ENCODE data around the gene HDAC4. TPM values are rescaled to one million over a fixed set of nuclear protein-coding genes. Genes with fewer than 3 reads are reported as not detected.

HDAC4 gene
- total and polyA plus RNA-seq, 2 of the 8 experiments (the other 6 are each of a cell fraction or from before 2014, with no cell fraction given): 15.4 to 31.5 TPM

DNA sequence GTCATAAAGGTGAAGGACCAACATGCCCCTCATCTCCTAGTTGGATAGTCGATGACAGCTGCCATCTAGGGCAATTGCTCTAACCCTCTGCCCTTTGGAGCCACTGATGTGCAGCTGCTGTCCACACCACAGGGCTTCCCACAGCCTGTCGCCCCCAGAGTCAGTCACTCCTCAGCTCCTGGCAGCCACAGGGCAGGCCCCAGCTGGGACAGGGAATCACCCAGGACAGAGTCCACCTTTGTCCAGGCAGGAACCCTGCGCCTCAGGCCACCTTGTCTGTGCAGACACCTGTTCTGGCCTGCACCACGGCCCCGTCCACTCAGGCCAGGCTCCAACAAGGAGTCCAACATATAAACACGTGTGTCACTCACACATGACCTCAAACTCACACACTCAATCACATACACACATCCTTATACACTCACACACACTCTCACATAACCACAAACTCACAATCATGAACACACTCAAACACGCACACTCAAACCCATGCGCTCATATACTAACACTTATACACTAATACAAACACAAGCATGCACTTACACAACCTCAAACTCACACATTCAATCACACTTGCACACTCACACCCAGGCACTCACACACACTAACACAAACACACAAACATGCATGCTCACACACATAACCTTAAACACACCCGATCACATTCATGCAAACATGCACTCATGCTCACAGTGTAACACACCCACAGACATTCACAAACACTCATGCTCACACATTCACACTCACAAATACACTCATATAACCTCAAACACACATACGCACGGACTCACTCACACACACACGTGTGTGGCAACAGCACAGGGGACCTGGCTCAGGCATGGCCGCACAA is 29.7 kb downstream of the HDAC4 start (continued):
- TF ChIP-seq, protein P1, sequence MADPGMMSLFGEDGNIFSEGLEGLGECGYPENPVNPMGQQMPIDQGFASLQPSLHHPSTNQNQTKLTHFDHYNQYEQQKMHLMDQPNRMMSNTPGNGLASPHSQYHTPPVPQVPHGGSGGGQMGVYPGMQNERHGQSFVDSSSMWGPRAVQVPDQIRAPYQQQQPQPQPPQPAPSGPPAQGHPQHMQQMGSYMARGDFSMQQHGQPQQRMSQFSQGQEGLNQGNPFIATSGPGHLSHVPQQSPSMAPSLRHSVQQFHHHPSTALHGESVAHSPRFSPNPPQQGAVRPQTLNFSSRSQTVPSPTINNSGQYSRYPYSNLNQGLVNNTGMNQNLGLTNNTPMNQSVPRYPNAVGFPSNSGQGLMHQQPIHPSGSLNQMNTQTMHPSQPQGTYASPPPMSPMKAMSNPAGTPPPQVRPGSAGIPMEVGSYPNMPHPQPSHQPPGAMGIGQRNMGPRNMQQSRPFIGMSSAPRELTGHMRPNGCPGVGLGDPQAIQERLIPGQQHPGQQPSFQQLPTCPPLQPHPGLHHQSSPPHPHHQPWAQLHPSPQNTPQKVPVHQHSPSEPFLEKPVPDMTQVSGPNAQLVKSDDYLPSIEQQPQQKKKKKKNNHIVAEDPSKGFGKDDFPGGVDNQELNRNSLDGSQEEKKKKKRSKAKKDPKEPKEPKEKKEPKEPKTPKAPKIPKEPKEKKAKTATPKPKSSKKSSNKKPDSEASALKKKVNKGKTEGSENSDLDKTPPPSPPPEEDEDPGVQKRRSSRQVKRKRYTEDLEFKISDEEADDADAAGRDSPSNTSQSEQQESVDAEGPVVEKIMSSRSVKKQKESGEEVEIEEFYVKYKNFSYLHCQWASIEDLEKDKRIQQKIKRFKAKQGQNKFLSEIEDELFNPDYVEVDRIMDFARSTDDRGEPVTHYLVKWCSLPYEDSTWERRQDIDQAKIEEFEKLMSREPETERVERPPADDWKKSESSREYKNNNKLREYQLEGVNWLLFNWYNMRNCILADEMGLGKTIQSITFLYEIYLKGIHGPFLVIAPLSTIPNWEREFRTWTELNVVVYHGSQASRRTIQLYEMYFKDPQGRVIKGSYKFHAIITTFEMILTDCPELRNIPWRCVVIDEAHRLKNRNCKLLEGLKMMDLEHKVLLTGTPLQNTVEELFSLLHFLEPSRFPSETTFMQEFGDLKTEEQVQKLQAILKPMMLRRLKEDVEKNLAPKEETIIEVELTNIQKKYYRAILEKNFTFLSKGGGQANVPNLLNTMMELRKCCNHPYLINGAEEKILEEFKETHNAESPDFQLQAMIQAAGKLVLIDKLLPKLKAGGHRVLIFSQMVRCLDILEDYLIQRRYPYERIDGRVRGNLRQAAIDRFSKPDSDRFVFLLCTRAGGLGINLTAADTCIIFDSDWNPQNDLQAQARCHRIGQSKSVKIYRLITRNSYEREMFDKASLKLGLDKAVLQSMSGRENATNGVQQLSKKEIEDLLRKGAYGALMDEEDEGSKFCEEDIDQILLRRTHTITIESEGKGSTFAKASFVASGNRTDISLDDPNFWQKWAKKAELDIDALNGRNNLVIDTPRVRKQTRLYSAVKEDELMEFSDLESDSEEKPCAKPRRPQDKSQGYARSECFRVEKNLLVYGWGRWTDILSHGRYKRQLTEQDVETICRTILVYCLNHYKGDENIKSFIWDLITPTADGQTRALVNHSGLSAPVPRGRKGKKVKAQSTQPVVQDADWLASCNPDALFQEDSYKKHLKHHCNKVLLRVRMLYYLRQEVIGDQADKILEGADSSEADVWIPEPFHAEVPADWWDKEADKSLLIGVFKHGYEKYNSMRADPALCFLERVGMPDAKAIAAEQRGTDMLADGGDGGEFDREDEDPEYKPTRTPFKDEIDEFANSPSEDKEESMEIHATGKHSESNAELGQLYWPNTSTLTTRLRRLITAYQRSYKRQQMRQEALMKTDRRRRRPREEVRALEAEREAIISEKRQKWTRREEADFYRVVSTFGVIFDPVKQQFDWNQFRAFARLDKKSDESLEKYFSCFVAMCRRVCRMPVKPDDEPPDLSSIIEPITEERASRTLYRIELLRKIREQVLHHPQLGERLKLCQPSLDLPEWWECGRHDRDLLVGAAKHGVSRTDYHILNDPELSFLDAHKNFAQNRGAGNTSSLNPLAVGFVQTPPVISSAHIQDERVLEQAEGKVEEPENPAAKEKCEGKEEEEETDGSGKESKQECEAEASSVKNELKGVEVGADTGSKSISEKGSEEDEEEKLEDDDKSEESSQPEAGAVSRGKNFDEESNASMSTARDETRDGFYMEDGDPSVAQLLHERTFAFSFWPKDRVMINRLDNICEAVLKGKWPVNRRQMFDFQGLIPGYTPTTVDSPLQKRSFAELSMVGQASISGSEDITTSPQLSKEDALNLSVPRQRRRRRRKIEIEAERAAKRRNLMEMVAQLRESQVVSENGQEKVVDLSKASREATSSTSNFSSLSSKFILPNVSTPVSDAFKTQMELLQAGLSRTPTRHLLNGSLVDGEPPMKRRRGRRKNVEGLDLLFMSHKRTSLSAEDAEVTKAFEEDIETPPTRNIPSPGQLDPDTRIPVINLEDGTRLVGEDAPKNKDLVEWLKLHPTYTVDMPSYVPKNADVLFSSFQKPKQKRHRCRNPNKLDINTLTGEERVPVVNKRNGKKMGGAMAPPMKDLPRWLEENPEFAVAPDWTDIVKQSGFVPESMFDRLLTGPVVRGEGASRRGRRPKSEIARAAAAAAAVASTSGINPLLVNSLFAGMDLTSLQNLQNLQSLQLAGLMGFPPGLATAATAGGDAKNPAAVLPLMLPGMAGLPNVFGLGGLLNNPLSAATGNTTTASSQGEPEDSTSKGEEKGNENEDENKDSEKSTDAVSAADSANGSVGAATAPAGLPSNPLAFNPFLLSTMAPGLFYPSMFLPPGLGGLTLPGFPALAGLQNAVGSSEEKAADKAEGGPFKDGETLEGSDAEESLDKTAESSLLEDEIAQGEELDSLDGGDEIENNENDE (IDR thresholded peaks at IDR 0.05; ENCODE audit: insufficient replicate concordance, low read length): no peak
- TF ChIP-seq ZNF274 (IDR thresholded peaks at IDR 0.05; ENCODE audit: borderline replicate concordance, extremely low read depth, low read length) (no peak), NANOG (IDR thresholded peaks at IDR 0.05; ENCODE audit: insufficient read depth, low read depth, low read length, poor library complexity, severe bottlenecking) (no peak), MAFK (IDR thresholded peaks at IDR 0.05; ENCODE audit: low read depth, low read length) (no peak), GTF2F1 (IDR thresholded peaks at IDR 0.05; ENCODE audit: borderline replicate concordance, low read depth, low read length) (no peak), TAF7 (optimal IDR thresholded peaks at IDR 0.05; ENCODE audit: borderline replicate concordance, low read depth, low read length) (no peak), TEAD4 (IDR thresholded peaks at IDR 0.05; ENCODE audit: low read depth, low read length) (no peak)

Measured in H1 (cell line).